Activated naive CD4-positive, alpha-beta T cell treated with anti-CD3 and anti-CD28 coated beads, Interleukin-2, amount 50 U/mL, for 16 hours (primary cell): ENCODE results near the gene TMSB15C.
"Not testable (repeated sequence)": the region's sequence is repeated elsewhere in the genome, so short reads cannot be mapped to it uniquely, and the experiment has no call there.

Experiments
- DNase-seq: peaks from one replicate; pipeline ENCODE4 v3.0.0-alpha.2; 2020

TMSB15C gene

DNA sequence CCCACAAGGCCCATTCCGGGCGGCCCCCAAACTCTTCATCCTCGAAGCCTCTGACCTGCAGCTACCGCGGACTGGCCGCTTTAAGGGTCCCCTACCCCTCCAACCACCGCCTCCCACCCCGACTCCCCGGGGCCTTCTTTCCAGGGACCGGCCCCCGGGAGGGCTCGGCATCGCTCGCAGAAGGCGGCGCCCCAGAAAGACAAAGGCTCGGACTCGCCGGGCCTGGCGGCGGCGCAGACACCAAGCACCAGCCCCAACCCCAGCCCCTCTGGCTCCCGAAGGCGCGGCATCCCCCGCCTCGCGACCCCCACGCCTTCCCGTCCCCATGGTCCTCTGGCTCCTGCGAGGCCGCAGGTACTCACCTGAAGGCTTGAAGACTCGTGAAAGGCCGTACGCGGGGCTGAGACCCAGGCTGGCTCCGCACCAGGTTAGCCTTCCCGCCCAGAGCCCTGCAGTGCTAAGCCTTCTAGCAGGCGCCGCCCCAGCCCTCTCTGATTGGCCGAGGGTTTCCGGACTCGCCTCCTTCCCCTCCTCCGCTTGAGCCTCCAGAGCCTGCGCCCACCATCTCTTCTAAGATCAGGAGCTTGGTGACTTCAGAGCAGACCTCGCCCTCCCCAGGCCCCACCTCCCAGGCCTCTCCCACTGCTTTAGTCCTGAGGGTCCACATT, at the start of gene TMSB15C:
Gene TMSB15C, minus strand, starts transcription at position 459 of the 668 bp plus-strand sequence.
- DNase-seq: not testable (repeated sequence)

- DNase-seq: no peak
These were observed 46.8 kb upstream of the TMSB15C start for GRCh38 chrX:104122829-104123228.

- DNase-seq: no peak
These were observed 42.7 kb upstream of the TMSB15C start for GRCh38 chrX:104118765-104119164.

GRCh38 chrX:104117759-104118158, 41.7 kb upstream of the TMSB15C start:
- DNase-seq: no peak

DNA sequence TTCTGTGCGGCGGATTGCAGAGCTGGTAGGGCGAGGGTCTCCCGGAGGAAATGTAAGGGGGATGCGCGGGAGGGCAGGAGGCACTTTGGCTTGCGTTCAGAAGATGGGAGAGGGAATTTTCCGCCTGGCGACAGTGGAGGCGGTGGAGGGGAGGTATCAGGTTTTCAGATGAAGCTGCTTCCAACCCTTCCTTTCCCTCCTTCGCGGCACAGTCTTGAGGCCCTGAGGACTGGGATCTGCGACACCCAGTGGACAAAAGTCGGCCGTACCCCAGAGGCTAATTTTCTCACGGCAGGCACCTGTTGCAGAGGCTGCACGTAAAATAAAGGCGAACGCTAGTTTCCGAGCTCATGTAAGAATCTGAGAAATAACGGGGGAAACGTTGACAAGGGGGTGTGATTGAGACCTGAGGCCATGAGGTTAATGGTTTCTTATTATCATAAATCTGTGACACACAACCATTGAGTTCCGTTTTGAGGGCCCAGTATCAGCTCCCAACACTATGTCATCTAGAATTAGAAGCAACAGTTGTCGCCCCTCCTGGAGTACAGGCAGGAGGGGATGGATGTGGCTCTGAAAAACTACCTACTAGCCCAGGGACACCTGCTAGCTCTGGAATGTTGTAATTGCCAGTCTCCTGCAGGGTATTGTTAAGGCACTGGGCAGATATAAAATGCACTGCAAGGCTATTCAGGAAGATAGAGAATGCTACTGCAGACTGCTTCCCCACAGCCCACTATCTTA, 37.4 kb upstream of the TMSB15C start:
- peak; percentile 53 for DNase-seq

GRCh38 chrX:104112326-104112951, 36.4 kb upstream of the TMSB15C start, which contains the start of gene ZCCHC18:
TSS of gene ZCCHC18 (plus strand) at chrX:104112523. CDS start at chrX:104114112, 1,589 bp downstream.
- DNase-seq: peak; percentile 24

- not testable (repeated sequence) for DNase-seq
These were observed 34.6 kb upstream of the TMSB15C start for GRCh38 chrX:104110491-104111240.

GRCh38 chrX:104108955-104109354, 32.9 kb upstream of the TMSB15C start:
- DNase-seq: no peak

DNA sequence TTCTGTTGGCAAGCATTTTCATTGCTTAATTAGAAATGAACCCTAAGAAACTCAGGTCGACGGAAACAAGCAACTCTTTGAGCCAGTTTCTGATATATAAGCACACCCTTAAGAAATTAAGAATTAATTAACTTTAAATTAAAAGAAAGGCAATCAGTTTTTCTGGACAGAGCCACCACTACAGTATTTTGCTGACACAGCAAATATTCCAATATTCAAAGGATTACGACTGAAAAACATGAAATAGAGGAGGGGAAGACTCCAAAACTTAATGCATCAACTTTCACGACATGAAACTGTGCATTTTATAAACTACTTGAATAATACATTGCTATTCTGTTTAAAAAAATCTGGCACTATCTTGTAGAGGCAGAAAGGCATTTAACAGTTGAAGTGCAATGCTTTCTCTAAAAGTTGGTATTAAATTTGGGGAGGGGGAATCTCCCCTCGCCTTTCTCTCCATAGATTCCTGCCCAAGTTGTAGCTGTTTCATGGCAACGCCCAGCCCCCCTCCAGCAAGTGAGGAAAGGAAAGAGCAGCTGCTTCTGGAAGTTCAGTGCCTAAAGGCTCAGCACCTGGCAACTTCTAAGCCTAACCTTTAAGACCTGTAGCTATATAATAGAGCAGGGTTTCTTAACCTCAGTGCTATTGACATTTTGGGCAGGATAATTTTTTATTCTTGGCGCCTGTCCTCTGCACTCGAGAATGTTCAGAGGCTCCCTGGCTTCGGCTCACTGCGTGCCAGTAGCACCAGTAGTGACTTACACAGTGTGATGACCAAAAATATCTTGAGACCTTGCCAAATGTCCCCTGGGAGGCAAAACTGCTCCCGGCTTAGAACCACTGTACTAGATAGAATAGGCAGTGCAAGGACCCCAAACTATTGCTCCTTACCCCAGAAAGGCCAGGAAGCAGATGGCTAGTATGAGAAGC, 29.6 kb upstream of the TMSB15C start:
- DNase-seq: no peak

- no peak for DNase-seq
These were observed 28.6 kb upstream of the TMSB15C start for GRCh38 chrX:104104676-104105075.

GRCh38 chrX:104098919-104099318, 22.9 kb upstream of the TMSB15C start:
- DNase-seq: no peak

GRCh38 chrX:104098151-104098808, 22.2 kb upstream of the TMSB15C start:
- peak; percentile 25 for DNase-seq

DNA sequence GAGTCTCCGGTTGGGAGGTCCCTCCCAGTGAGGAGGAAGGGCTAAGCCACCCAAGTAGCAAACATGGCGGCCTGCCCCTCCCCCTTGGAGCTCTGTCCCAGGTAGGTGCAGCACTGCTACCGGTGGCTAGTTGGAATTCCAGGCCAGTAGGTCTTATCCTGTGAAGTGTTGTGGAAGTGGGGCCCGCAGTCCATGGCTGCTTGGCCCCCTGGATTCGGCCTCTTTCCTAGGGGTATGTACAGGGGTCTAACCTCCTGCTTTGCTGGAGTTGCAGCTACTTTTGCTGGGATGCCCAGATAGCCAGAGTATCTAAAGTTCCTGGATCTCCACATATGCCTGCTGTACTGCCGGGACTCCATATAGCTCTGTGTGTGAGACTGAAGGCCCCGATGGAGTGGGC, 9.9 kb upstream of the TMSB15C start:
- DNase-seq: no peak

DNA sequence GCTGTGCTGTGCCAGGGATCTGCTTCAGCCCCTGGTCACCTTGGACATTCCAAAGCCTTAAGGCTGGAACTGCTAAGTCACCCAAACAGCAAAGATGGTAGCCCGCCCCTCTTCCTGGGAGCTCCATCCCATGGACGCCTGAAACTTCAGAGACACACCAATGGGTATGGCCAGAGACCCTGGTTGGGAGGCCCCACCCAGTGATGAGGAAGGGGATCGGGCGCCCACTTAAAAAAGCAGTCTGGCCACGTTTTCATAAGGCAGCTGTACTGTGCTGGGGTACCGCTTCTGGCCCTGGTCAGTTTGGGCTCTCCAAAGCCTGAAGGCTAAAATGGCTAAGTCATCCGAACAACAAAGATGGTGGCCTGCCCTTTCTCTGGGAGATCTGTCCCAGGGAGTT, 9.4 kb upstream of the TMSB15C start:
- DNase-seq: no peak

DNA sequence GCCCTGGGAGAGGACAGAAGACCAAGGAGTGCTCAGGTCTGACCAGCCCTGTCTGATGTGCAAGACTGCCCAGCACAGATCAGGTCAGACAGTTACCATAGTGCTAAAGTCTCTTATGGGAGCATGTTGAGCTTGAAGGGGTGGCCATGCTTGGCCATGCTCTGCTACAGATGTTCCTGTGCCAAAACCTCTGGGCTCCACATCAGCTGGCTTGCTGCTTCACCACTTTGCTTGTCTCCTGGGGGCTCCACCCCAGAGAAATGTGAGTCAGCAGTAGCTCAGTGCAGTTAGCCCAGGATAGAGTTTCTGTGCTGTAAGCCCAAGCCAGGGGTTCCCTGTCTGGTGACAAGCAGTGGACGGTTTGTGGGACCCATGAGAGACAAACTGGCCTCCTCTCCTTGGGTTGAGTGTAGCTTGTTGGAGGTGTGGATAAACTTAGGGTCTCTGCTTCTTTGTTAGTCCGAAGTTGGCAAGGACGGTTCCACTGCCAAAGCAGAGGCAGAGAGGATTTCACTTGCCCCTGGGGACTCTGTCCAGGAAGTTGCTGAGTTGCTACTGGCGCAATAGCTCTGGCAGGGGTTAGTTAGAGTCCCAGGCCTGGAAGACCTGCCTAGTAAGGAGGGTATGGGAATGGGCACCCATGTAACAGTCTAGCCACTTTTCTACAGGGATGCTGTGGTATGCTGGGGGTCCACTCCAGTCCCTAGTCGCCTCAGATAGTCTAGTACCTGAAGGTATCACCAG, 8.7 kb upstream of the TMSB15C start:
- DNase-seq: no peak

- no peak for DNase-seq
These were observed 8.0 kb upstream of the TMSB15C start for GRCh38 chrX:104084063-104084462.

DNA sequence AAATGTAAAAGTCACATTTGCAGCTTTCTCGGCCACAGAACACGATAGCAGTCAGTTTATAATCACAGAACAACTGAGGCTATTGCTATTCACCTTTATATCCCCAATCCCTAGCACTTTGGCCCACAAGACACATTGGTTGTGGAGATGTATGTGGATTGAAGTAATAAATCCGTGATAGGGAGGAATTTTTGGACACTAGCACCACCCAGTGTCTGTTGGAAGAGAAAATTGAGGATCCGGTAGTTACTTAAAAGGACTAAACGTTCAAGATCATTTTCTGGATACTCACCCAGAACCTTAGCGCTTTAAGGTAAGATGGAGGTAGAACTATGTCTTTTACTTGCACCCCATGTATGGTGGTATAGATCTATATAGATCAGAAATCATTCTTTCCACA, 1.8 kb upstream of the TMSB15C start:
- DNase-seq: not testable (repeated sequence)

DNA sequence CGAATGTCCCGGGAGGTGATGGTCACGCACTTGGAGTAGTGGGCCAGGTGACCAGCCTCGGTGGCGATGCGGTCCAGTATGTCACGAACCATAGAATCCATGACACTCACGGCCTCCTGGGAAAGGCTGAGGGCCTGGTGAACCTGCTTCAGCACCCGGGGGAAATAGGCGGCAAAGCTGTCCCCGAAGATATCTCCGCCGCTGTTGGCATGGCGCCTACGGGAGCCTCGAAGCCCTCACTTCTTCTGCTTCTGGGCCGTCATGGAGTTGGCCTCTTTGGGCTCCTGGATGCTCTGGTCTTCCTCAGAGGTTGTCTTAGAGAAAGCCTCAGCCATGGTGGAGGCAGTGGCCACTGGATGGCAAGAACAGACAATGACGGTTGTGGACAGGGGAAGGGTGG, 13.4 kb downstream of the TMSB15C start:
- DNase-seq: not testable (repeated sequence)

GRCh38 chrX:104054956-104055355, 21.1 kb downstream of the TMSB15C start:
- not testable (repeated sequence) for DNase-seq

- no peak for DNase-seq
These were observed 28.9 kb downstream of the TMSB15C start for GRCh38 chrX:104047171-104047570.

GRCh38 chrX:104045642-104046041, 30.4 kb downstream of the TMSB15C start:
- DNase-seq: no peak
